GM04503 (cell line): ENCODE measurements around the gene THEMIS2.
"Not testable (repeated sequence)": the region's sequence is repeated elsewhere in the genome, so short reads cannot be mapped to it uniquely, and the experiment has no call there.

ENCODE experiments used
- DNase-seq: peaks from one replicate; pipeline ENCODE4 v3.0.0-alpha.2; 2012; ENCODE audit warnings: low read depth

Gene THEMIS2

DNA sequence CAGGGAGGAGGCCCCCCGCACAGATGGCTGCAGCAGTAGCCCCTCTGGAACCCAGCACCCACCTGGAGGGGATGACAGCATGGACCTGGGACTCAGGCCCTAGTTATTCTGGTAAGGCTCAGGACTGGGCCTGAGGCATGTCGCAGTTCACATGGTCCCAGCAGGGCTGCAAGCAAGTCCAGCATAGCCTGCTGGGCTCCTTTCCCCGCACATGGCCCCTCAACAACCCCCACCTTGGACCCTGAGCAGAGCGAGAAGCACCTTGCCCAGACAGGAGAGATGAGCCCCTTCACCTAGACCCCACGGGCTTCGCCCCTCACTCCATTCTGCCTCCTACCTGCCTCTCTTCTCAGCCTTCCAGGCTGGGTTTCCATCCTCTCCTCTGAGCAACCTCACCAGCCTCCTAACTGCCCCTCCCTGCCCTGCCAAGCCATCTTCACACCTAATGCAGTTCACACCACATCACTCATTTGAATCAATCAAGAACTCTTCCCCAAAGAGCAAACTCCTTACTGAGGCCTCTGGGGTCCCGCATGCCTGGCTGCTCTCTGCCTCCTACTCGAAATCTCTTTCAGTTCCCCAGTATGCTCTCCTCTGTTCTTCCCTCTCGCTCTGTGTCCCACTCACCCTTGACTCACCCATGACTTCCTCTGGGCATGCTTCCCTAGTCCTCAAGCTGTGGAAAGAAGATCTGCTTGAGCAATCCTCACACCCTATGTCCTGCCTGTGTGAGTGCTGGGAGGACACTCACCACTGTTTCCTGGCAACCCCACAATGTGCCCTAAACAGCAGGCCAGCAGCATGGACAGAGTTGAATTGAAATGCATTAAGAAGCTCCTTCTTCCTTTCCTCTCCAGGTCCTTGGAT lies 9.4 kb upstream of the THEMIS2 start:
- DNase-seq: peak; percentile 99

DNA sequence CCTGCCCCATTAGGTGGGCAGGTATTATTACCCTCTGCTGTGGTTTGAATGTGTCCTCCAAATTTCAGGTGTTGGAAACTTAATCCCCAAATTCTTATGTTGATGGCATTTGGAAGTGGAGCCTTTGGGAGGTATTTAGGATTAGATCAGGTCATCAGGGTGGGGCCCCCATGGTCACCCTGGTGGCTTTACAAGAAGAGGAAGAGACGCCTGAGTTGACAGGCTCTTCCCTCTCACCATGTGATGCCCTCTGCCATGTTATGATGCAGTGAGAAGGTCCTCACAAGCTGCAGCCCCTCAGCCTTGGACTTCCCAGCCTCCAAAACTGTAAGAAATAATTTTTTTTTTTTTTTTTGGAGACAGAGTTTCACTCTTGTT lies 8.8 kb upstream of the THEMIS2 start:
- no peak for DNase-seq

GRCh38 chr1:27864264-27864895 lies 8.0 kb upstream of the THEMIS2 start:
- DNase-seq: no peak

- no peak for DNase-seq
Observed at GRCh38 chr1:27865821-27866220, 6.5 kb upstream of the THEMIS2 start.

DNA sequence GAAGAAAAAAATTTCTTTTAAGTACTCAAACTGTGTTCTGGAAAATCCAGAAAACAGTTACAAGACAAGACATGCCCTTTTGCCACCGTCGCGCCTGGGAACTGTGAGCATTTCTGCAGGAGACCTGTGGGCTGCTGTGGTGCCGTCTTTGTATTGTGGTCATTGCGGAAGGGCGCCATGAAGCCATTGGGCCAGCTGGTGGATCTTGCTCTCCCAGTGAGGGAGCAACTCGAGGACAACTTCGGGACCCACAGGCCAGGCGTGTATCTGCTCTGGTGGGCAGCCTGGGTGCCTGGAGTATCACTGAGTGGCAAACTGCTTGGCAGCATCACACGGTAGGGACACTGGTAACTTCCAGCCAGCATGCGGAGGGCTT lies 3.8 kb upstream of the THEMIS2 start:
- no peak for DNase-seq

DNA sequence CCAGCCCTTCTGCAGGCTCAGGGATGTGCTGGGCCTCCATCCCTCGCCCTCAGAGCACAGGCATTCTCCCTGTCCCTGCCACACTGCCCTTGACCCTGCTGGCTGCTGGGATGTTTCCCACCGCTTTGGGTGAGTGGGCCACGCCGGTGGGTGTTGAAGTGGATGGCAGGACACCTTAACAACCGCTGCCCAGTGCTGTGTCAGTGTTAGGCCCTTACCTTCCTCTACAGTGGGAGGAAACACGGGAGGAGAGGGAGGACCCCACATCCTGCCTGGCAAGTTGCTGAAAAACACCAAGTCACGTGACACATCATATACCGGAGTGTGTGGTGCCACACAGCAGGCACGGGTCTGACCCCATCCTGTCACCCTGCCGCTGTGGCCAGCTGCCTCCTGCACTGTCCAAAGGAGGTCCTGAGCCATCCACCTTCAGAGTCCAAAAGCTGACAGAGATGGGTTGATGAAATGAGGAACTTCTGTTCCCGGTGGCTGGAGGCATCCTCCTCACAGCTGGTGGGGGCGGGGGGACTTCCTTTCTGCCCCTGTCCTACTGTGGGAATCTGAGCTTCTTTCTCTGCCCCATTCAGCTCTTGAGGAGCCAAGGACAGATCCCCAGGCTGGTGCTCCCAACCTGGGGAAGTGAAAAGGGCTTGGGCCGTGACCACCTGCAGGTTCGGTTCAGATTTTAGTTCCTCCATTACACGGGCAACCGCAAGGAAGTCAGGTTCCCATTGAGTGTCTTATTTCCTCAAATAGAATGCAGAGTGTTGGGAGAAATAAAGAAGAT lies 3.2 kb upstream of the THEMIS2 start:
- no peak for DNase-seq

- no peak for DNase-seq
Observed at GRCh38 chr1:27869719-27870085, 2.6 kb upstream of the THEMIS2 start.

GRCh38 chr1:27871076-27871475 lies 1.3 kb upstream of the THEMIS2 start:
- DNase-seq: not testable (repeated sequence)

DNA sequence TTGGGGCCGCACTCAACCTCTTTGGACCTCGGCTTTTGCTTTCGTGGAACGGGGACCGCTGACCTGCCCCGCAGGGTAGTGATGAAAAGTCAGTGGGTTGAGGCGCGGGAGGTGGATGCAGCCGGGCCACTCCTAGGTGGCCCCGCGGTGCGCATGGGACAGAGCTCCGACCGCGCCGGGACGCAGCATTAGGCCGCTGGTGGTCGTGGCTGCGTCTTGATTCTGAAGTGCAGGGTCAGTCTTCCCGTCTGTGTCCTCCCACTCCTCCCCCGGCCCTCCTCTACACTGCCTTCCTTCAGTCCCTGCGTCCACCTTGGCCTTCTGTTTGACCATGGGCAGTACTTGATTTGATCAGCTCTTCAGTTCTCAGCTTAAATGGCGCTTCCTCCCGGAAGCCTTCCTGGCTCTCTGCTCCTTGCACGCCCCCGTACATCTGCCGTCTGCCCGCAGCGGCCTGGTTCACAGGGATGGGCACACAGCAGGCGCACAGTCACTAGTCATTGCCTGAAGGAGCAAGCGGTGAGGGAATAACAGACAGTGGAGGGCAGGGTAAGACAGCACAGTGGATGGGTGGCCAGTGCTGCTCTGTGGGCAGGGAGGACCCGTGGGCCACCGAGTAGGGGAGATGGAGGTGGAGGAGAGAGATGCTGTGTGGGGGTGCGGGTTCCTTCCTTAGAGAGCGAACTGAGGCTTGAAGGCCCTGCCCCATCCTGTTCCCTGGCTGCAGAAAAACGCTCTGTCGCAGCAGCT lies 633 bp downstream of the THEMIS2 start:
- no peak for DNase-seq

DNA sequence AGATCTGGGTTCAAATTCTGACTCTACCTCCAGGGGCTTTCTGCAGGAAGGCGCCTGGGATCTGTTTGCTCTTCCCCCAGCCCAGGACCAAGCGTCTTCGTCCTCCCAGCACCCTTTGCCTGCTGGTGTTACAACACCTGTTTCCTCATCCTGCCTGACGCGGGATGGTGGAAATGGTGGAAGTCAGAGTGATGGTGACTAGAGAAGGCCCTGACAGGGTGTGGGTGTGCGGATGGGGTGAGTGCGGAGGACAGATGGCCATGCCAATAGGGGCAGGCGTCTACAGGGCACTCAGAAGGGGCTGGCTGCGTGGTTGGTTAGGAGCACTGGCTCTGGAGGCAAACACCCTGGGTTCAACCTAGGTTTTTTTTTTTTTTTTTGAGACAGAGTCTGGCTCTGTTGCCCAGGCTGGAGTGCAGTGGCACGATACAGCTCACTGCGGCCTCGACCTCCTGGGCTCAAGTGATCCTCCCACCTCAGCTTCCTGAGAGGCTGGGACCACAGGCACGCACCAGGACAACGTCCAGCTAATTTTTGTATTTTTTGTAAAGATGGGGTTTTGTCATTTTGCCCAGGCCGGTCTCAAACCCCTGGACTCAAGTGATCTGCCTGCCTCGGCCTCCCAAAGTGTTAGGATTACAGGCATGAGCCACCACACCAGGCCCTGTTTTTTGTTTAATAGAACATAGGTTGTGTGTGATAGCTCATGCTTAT lies 1.5 kb downstream of the THEMIS2 start:
- no peak for DNase-seq

DNA sequence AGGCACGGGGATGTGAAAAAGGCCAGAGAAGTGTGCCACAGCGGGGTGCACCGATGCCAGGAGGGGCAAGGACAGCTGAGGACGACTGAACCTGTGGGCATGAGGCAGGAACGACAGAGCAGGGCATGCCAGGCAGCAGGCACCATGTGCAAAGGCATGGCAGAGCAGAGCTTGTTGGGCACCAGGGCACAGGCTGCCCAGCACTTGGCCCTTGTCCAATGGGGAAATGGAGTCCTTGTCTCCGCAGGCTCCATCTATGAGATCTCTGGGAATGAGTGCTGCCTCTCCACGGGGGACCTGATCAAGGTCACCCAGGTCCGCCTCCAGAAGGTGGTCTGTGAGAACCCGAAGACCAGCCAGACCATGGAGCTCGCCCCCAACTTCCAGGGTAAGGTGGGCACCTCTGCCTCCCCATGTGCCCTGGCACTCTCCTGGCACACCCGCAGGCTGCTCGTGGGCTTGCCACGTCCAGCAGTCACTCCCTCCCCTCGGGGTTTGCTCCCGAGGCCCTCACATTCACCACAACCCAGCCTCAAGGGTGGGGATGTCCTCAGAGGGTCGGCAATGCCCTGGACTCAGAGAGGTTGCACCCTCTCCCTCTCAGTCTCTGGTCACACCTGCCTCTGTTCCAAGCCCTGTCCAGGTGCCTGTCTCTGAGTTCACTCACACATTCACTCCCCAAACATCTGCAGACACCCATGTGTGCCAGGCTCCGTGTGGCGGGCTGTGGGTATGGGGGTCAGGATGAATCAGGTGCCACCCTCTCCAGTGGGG lies 4.2 kb downstream of the THEMIS2 start:
- DNase-seq: no peak

- DNase-seq: no peak
Observed at GRCh38 chr1:27877115-27877416, 4.7 kb downstream of the THEMIS2 start.

DNA sequence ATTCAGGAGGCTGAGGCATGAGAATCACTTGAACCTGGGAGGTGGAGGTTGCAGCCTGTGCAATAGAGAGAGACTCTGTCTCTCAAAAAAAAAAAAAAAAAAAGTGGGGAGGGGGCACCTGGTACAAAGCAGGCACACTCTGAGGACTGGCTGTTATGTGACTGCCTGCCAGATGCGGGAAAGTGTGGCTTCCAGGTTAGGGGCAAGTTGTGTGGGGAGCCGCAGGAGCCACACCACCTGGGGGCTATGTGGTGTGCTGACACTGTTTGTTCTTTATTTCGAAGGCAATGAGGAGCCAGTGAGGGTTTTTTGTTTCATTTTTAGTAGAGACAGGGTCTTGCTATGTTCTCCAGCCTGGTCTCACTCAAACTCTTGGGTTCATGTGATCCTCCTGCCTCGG lies 5.7 kb downstream of the THEMIS2 start:
- no peak for DNase-seq

DNA sequence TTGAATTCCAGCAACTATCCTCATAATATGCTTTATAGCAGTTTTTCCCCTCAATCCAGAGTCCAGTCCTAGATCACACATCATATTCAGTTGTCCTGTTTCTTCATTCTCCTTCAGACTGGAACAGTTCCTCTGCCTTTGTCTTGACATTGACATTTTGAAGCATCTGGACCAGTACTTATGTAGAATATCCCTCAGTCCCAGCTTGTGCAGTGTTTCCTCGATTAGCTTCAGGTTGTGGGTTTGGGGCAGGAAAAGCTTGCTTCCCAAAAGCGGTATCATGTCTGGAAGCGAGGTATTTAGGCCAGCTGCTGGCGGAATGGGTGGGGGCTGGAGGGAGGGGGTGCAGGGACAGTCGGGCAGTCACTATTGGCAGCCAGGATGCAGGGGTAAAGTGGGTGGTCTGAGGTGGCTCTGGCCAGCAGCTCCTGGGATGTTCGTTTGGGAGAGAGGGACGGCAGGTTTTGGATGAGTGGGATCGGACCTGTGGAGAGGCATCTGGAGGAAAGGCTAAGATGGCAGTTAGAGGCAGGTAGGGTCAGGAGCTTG lies 6.5 kb downstream of the THEMIS2 start:
- no peak for DNase-seq

GRCh38 chr1:27879374-27880082 lies 7.2 kb downstream of the THEMIS2 start:
- no peak for DNase-seq

GRCh38 chr1:27882543-27882903 lies 10.2 kb downstream of the THEMIS2 start:
- no peak for DNase-seq

DNA sequence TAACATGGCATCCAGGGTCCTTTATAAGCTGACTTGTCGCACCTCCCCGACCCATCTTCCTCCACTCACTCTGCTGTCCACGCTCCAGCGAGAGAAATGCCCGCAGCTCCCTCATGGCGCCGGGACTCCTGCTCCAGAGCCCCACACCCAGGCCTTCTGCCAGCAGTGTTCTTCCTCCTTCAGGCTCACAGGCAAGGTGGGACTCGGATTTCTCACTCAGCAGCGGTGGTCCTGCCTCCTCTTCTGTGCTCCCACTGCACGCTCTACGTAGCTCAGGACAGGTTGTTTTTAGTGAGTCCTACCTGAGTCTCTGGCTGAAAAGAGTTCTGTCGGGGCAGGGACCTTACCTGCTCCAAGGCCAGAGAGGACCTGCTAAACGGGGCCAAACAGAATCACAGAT lies 11.2 kb downstream of the THEMIS2 start:
- no peak for DNase-seq

DNA sequence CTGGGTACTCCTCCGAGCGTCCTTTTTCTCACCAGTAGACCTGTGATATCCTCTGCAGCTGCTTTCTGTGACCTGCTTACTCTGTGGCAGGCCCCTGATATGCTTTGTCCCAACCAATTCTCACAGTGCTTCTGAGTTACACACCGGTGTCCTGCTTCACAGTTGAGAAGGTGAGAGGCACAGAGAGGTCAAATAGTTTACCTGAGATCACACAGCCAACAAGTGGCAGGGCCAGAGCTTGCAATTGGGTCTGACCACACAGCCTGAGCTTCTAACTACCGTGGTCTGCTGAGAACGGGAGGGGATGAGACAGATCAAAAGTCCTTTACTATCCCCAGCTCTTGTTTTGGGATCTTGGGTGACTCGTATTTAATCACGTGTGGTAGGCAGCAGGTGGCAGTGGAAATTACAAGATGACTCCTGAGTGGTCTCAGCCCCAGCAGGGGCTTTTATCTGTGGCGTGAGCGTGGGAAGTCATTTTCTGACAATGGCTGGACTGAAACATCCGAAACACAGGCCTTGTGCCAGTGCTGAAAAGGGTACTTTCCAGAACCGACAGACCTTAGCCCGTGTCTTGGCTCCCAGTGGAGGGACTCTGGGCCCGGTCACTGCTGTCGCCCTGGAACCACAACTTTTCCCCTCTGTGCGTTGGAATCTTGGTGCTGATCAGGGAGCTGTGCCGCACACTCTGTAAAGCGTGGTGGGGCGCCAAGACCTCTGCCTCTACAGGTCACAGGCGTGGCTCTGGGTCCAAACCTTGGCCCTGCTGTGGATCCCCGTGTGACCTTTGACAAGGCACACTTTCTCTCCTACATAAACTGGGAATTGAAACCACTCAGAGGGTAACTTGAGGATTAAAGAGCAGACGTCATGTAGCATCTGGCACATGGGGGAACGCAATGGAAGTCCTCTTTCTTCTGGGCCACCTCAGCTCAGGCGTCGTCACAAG lies 11.9 kb downstream of the THEMIS2 start:
- DNase-seq: no peak

- DNase-seq: no peak
Observed at GRCh38 chr1:27885114-27885528, 12.8 kb downstream of the THEMIS2 start.
